ENCODE data around the gene RBM12.

RBM12 gene

GRCh38 chr20:35600176-35600992 lies 64.3 kb downstream of the RBM12 start:
- DNase-seq (ENCODE audit: low spot score), result no peak

GRCh38 chr20:35599776-35600120 lies 65.0 kb downstream of the RBM12 start:
- DNase-seq (ENCODE audit: low spot score), result no peak

Measured in LoVo (cell line).